HT1080 (cell line): Measurements from ENCODE around the gene DNM1L. TPM values are rescaled to one million over a fixed set of nuclear protein-coding genes. Genes with fewer than 3 reads are reported as not detected.

Experiments
- DNase-seq: peaks from one replicate; pipeline ENCODE4 v3.0.0-alpha.2; 2015; ENCODE audit warnings: low read depth
- polyA plus RNA-seq, 2 experiments: library from polyadenylated mRNA; depleted of rRNA; stranded (reverse); fragments of >200 nt; gene quantifications; 2 replicates each; pipeline ENCODE4 v1.2.3, GENCODE V29; 2015
- total RNA-seq: library from RNA; depleted of rRNA; stranded (reverse); fragments of >200 nt; shearing (Covaris generic); gene quantifications from 2 replicates; pipeline ENCODE4 v1.2.3, GENCODE V29; 2014; rRNA removed

DNM1L gene
- total RNA-seq: 57.5 and 65.8 TPM in 2 replicates
- 53.1 and 64.3 TPM in 2 replicates for polyA plus RNA-seq (2015; cell fraction: cytosol; rRNA removed)
- polyA plus RNA-seq (2015; cell fraction: nucleus; rRNA removed): 127 and 141 TPM in 2 replicates

- peak; percentile 96 for DNase-seq
These were observed at the start of gene DNM1L for GRCh38 chr12:32679091-32679919. Gene DNM1L, plus strand, starts transcription at chr12:32679301. Its CDS starts 63 bp downstream, at chr12:32679364.

GRCh38 chr12:32641287-32641901 is 37.7 kb upstream of the DNM1L start:
- no peak for DNase-seq

GRCh38 chr12:32644431-32644830 is 34.7 kb upstream of the DNM1L start:
- DNase-seq: no peak

GRCh38 chr12:32647275-32647674 is 31.8 kb upstream of the DNM1L start:
- DNase-seq: no peak

GRCh38 chr12:32650508-32650907 is 28.6 kb upstream of the DNM1L start:
- DNase-seq: peak; percentile 45

GRCh38 chr12:32651151-32651955 is 27.7 kb upstream of the DNM1L start:
- no peak for DNase-seq

GRCh38 chr12:32651956-32652210 is 27.2 kb upstream of the DNM1L start:
- DNase-seq: no peak

GRCh38 chr12:32659908-32660440 is 19.1 kb upstream of the DNM1L start:
- no peak for DNase-seq

GRCh38 chr12:32661706-32662105 is 17.4 kb upstream of the DNM1L start:
- no peak for DNase-seq

GRCh38 chr12:32662665-32663064 is 16.4 kb upstream of the DNM1L start:
- no peak for DNase-seq

GRCh38 chr12:32666018-32666417 is 13.1 kb upstream of the DNM1L start:
- no peak for DNase-seq

- DNase-seq: no peak
These were observed 9.5 kb upstream of the DNM1L start for GRCh38 chr12:32669584-32669983.

GRCh38 chr12:32671930-32672780 is 6.9 kb upstream of the DNM1L start:
- DNase-seq: peak; percentile 48

- DNase-seq: no peak
These were observed 778 bp downstream of the DNM1L start for GRCh38 chr12:32679920-32680237.

- no peak for DNase-seq
These were observed 1.7 kb downstream of the DNM1L start for GRCh38 chr12:32680787-32681186.

- DNase-seq: no peak
These were observed 2.2 kb downstream of the DNM1L start for GRCh38 chr12:32681272-32681671.

- no peak for DNase-seq
These were observed 7.2 kb downstream of the DNM1L start for GRCh38 chr12:32686340-32686739.

GRCh38 chr12:32688786-32689185 is 9.7 kb downstream of the DNM1L start:
- no peak for DNase-seq

- DNase-seq: no peak
These were observed 11.8 kb downstream of the DNM1L start for GRCh38 chr12:32690927-32691326.

GRCh38 chr12:32692358-32692757 is 13.3 kb downstream of the DNM1L start:
- no peak for DNase-seq

GRCh38 chr12:32693036-32693435 is 13.9 kb downstream of the DNM1L start:
- DNase-seq: no peak
